ENCODE measurements around the gene USH2A.
"Not testable (repeated sequence)": the region's sequence is repeated elsewhere in the genome, so short reads cannot be mapped to it uniquely, and the experiment has no call there.

Gene USH2A

GRCh38 chr1:216205176-216205575 is 218.1 kb downstream of the USH2A start:
- DNase-seq (ENCODE audit: low read depth in 2 of 3, low spot score in 1 of 3): no peak

- no peak for DNase-seq (ENCODE audit: low read depth in 2 of 3, low spot score in 1 of 3)
These were observed 221.3 kb downstream of the USH2A start for GRCh38 chr1:216201946-216202345.

- DNase-seq (ENCODE audit: low read depth in 2 of 3, low spot score in 1 of 3): no peak
These were observed 222.3 kb downstream of the USH2A start for GRCh38 chr1:216200941-216201340.

GRCh38 chr1:216194721-216195120 is 228.5 kb downstream of the USH2A start:
- DNase-seq (ENCODE audit: low read depth in 2 of 3, low spot score in 1 of 3): no peak

GRCh38 chr1:216193839-216194443 is 229.3 kb downstream of the USH2A start:
- no peak for DNase-seq (ENCODE audit: low read depth in 2 of 3, low spot score in 1 of 3)

GRCh38 chr1:216190438-216190837 is 232.8 kb downstream of the USH2A start:
- DNase-seq (ENCODE audit: low read depth in 2 of 3, low spot score in 1 of 3): no peak

GRCh38 chr1:216186816-216187215 is 236.4 kb downstream of the USH2A start:
- no peak for DNase-seq (ENCODE audit: low read depth in 2 of 3, low spot score in 1 of 3)

GRCh38 chr1:216186141-216186540 is 237.1 kb downstream of the USH2A start:
- DNase-seq (ENCODE audit: low read depth in 2 of 3, low spot score in 1 of 3): no peak

GRCh38 chr1:216184126-216184680 is 239.0 kb downstream of the USH2A start:
- DNase-seq (ENCODE audit: low read depth in 2 of 3, low spot score in 1 of 3): no peak

- no peak for DNase-seq (ENCODE audit: low read depth in 2 of 3, low spot score in 1 of 3)
These were observed 239.8 kb downstream of the USH2A start for GRCh38 chr1:216183454-216183853.

- no peak for DNase-seq (ENCODE audit: low read depth in 2 of 3, low spot score in 1 of 3)
These were observed 240.2 kb downstream of the USH2A start for GRCh38 chr1:216183007-216183406.

- DNase-seq (ENCODE audit: low read depth in 2 of 3, low spot score in 1 of 3): no peak
These were observed 241.7 kb downstream of the USH2A start for GRCh38 chr1:216181590-216181989.

- DNase-seq (ENCODE audit: low read depth in 2 of 3, low spot score in 1 of 3): no peak
These were observed 245.0 kb downstream of the USH2A start for GRCh38 chr1:216178281-216178680.

GRCh38 chr1:216176970-216177369 is 246.3 kb downstream of the USH2A start:
- no peak for DNase-seq (ENCODE audit: low read depth in 2 of 3, low spot score in 1 of 3)

- no peak for DNase-seq (ENCODE audit: low read depth in 2 of 3, low spot score in 1 of 3)
These were observed 247.5 kb downstream of the USH2A start for GRCh38 chr1:216175714-216176113.

- no peak for DNase-seq (ENCODE audit: low read depth in 2 of 3, low spot score in 1 of 3)
These were observed 249.8 kb downstream of the USH2A start for GRCh38 chr1:216173376-216173995.

GRCh38 chr1:216169351-216169750 is 253.9 kb downstream of the USH2A start:
- no peak for DNase-seq (ENCODE audit: low read depth in 2 of 3, low spot score in 1 of 3)

GRCh38 chr1:216168546-216168945 is 254.7 kb downstream of the USH2A start:
- no peak for DNase-seq (ENCODE audit: low read depth in 2 of 3, low spot score in 1 of 3)

GRCh38 chr1:216154063-216154462 is 269.2 kb downstream of the USH2A start:
- DNase-seq (ENCODE audit: low read depth in 2 of 3, low spot score in 1 of 3): no peak

GRCh38 chr1:216153130-216153529 is 270.1 kb downstream of the USH2A start:
- no peak for DNase-seq (ENCODE audit: low read depth in 2 of 3, low spot score in 1 of 3)

- not testable (repeated sequence) for DNase-seq (ENCODE audit: low read depth in 2 of 3, low spot score in 1 of 3)
These were observed 277.7 kb downstream of the USH2A start for GRCh38 chr1:216145451-216146018.

GRCh38 chr1:216144661-216145450 is 278.4 kb downstream of the USH2A start:
- no peak for DNase-seq (ENCODE audit: low read depth in 2 of 3, low spot score in 1 of 3)

All from stimulated activated CD4-positive, alpha-beta T cell treated with anti-CD3 and anti-CD28 coated beads, Interleukin-12 subunit alpha, Interleukin-12 subunit beta, amount 100 ng/mL, for 48 hours (primary cell).